ENCODE data around the gene LDHA. TPM values are rescaled to one million over a fixed set of nuclear protein-coding genes. Genes with fewer than 3 reads are reported as not detected.
"Not testable (repeated sequence)": the region's sequence is repeated elsewhere in the genome, so short reads cannot be mapped to it uniquely, and the experiment has no call there.

Gene LDHA
- total RNA-seq, 1 donor from 2014 or later, result 852 TPM

DNA sequence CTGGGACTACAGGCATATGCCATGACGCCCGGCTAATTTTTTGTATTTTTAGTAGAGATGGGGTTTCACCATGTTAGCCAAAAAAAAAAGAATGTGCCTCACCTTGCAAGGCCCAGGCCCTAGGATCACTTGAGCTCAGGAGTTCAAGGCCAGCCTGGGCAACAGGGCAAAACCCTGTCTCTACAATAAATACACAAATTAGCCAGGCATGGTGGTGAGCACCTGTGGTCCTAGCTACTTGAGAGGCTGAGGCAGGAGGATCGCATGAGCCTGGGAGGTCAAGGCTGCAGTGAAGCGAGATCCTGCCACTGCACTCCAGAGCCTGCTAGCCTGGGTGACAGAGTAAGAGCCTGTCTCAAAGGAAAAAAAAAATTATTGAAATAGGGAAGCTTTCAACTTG is 9.7 kb downstream of the LDHA start:
- H3K36me3 Mint-ChIP-seq (ENCODE audit: low read depth, unreplicated experiment), result peaks cover 12% of the 10 kb centered on the region

DNA sequence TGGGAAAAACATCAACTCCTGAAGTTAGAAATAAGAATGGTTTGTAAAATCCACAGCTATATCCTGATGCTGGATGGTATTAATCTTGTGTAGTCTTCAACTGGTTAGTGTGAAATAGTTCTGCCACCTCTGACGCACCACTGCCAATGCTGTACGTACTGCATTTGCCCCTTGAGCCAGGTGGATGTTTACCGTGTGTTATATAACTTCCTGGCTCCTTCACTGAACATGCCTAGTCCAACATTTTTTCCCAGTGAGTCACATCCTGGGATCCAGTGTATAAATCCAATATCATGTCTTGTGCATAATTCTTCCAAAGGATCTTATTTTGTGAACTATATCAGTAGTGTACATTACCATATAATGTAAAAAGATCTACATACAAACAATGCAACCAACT is 13.0 kb downstream of the LDHA start:
- not testable (repeated sequence) for H2AFZ ChIP-seq (ENCODE audit: low read depth, low read length); H3K4me1 ChIP-seq (ENCODE audit: insufficient read depth, low read length); H3K27me3 Mint-ChIP-seq (ENCODE audit: low read depth, unreplicated experiment); H3K27ac Mint-ChIP-seq (ENCODE audit: unreplicated experiment); H3K4me2 ChIP-seq (ENCODE audit: low read length); H3K79me2 ChIP-seq (ENCODE audit: insufficient read depth, low read length); H3K9ac ChIP-seq (ENCODE audit: low read length); H3K27ac ChIP-seq (ENCODE audit: low read depth, low read length); H3K4me3 ChIP-seq (ENCODE audit: insufficient read depth, low read depth, low read length); H3K9me3 ChIP-seq (ENCODE audit: insufficient read depth, low read depth, low read length); H3K27me3 ChIP-seq (ENCODE audit: insufficient read depth, low read length); H3K9me3 Mint-ChIP-seq (ENCODE audit: unreplicated experiment); H3K36me3 Mint-ChIP-seq (ENCODE audit: low read depth, unreplicated experiment); H3K4me1 Mint-ChIP-seq (ENCODE audit: low read depth, unreplicated experiment); H3K4me3 Mint-ChIP-seq (ENCODE audit: unreplicated experiment); FAIRE-seq
- peaks cover 10% of the 10 kb centered on the region for H4K20me1 ChIP-seq (ENCODE audit: insufficient read depth, low read length)
- H3K36me3 ChIP-seq (ENCODE audit: insufficient read depth, low read length), result peaks cover 47% of the 10 kb centered on the region
- peak; percentile 32 for DNase-seq (ENCODE audit: low read depth)

More for the DNA sequence above, 9.7 kb downstream of the LDHA start:
- Histone ChIP-seq H3K4me1 (ENCODE audit: insufficient read depth, low read length) (no peaks in the 10 kb centered on the region), H3K9me3 (ENCODE audit: insufficient read depth, low read depth, low read length) (no peaks in the 10 kb centered on the region), H3K4me3 (ENCODE audit: insufficient read depth, low read depth, low read length) (no peak overlapping the region), H3K27me3 (ENCODE audit: insufficient read depth, low read length) (no peaks in the 10 kb centered on the region), H3K36me3 (ENCODE audit: insufficient read depth, low read length) (peaks cover 70% of the 10 kb centered on the region), H4K20me1 (ENCODE audit: insufficient read depth, low read length) (peaks cover 33% of the 10 kb centered on the region), H2AFZ (ENCODE audit: low read depth, low read length) (no peak overlapping the region), H3K9ac (ENCODE audit: low read length) (no peak overlapping the region), H3K4me2 (ENCODE audit: low read length) (no peak overlapping the region), H3K79me2 (ENCODE audit: insufficient read depth, low read length) (peaks cover 22% of the 10 kb centered on the region), H3K27ac (ENCODE audit: low read depth, low read length) (no peak overlapping the region)
- no peak overlapping the region for H3K4me3 Mint-ChIP-seq (ENCODE audit: unreplicated experiment)
- DNase-seq (ENCODE audit: low read depth) (no peak), FAIRE-seq (no peak)
- no peak for TF ChIP-seq EZH2 (IDR thresholded peaks at IDR 0.05; ENCODE audit: insufficient read depth, low read length)
- TF ChIP-seq, protein P1, sequence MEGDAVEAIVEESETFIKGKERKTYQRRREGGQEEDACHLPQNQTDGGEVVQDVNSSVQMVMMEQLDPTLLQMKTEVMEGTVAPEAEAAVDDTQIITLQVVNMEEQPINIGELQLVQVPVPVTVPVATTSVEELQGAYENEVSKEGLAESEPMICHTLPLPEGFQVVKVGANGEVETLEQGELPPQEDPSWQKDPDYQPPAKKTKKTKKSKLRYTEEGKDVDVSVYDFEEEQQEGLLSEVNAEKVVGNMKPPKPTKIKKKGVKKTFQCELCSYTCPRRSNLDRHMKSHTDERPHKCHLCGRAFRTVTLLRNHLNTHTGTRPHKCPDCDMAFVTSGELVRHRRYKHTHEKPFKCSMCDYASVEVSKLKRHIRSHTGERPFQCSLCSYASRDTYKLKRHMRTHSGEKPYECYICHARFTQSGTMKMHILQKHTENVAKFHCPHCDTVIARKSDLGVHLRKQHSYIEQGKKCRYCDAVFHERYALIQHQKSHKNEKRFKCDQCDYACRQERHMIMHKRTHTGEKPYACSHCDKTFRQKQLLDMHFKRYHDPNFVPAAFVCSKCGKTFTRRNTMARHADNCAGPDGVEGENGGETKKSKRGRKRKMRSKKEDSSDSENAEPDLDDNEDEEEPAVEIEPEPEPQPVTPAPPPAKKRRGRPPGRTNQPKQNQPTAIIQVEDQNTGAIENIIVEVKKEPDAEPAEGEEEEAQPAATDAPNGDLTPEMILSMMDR (IDR thresholded peaks at IDR 0.05; ENCODE audit: insufficient read depth, low read depth, low read length), result no peak
- peaks cover 7% of the 10 kb centered on the region for H3K4me1 Mint-ChIP-seq (ENCODE audit: low read depth, unreplicated experiment)
- no peak overlapping the region for H3K27ac Mint-ChIP-seq (ENCODE audit: unreplicated experiment)
- H3K9me3 Mint-ChIP-seq (ENCODE audit: unreplicated experiment), result no peaks in the 10 kb centered on the region
- no peaks in the 10 kb centered on the region for H3K27me3 Mint-ChIP-seq (ENCODE audit: low read depth, unreplicated experiment)

DNA sequence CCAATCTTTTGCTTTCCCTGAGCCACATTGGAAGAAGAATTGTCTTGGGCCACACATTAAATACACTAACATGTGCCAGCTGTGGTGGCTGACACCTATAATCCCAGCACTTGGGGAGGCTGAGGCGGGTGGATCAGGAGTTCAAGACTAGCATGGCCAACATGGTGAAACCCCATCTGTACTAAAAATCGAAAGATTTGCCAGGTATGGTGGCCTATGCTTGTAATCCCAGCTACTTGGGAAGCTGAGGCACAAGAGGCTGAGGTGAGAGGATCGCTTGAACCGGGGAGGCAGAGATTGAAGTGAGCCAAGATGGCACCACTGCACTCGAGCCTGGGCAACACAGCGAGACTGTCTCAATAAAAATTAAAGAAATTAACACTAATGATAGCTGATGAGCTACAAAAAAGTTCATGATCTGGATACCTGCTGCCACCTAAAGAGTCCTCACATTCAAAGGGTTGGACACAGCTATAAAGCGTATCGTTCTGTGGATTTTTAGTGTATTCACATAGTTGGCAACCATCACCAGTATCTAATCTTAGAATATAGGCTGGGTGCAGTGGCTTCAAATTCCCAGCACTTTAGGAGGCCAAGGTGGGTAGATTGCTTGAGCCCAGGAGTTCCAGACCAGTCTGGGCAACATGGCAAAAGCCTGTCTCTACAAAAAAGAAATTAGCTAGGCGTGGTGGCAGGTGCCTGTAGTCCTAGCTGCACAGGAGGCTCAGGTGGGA is 14.4 kb downstream of the LDHA start:
- Histone ChIP-seq H3K79me2 (ENCODE audit: insufficient read depth, low read length) (no peaks in the 10 kb centered on the region), H3K27me3 (ENCODE audit: insufficient read depth, low read length) (no peaks in the 10 kb centered on the region), H3K4me2 (ENCODE audit: low read length) (no peak overlapping the region), H3K9ac (ENCODE audit: low read length) (no peak overlapping the region), H3K27ac (ENCODE audit: low read depth, low read length) (no peak overlapping the region), H4K20me1 (ENCODE audit: insufficient read depth, low read length) (peaks cover 9% of the 10 kb centered on the region), H3K9me3 (ENCODE audit: insufficient read depth, low read depth, low read length) (no peaks in the 10 kb centered on the region), H2AFZ (ENCODE audit: low read depth, low read length) (no peak overlapping the region), H3K4me1 (ENCODE audit: insufficient read depth, low read length) (no peaks in the 10 kb centered on the region), H3K36me3 (ENCODE audit: insufficient read depth, low read length) (peaks cover 34% of the 10 kb centered on the region), H3K4me3 (ENCODE audit: insufficient read depth, low read depth, low read length) (no peak overlapping the region)
- Mint-ChIP-seq H3K27me3 (ENCODE audit: low read depth, unreplicated experiment) (no peaks in the 10 kb centered on the region), H3K27ac (ENCODE audit: unreplicated experiment) (no peak overlapping the region), H3K36me3 (ENCODE audit: low read depth, unreplicated experiment) (peaks cover 8% of the 10 kb centered on the region), H3K9me3 (ENCODE audit: unreplicated experiment) (no peaks in the 10 kb centered on the region), H3K4me1 (ENCODE audit: low read depth, unreplicated experiment) (peaks cover 5% of the 10 kb centered on the region), H3K4me3 (ENCODE audit: unreplicated experiment) (no peak overlapping the region)
- no peak for DNase-seq (ENCODE audit: low read depth)
- no peak for FAIRE-seq
- TF ChIP-seq EZH2 (IDR thresholded peaks at IDR 0.05; ENCODE audit: insufficient read depth, low read length), result no peak
- TF ChIP-seq, protein P1 (IDR thresholded peaks at IDR 0.05; ENCODE audit: insufficient read depth, low read depth, low read length), result no peak

Data from astrocyte (in vitro differentiated cells and primary cell).